GM12865 (cell line): ENCODE measurements around the gene PLEKHA6.

Experiments
- DNase-seq: peaks from one replicate; pipeline ENCODE4 v3.0.0; 2010; ENCODE audit warnings: low read depth
- H3K4me3 ChIP-seq: 2 replicates; pipeline ENCODE4 v1.5.1; 2011; ENCODE audit warnings: mild to moderate bottlenecking, low read depth, low read length, control low read depth
- CTCF ChIP-seq: IDR thresholded peaks from 2 replicates; pipeline ENCODE4 v1.5.1; 2011; ENCODE audit warnings: low read length, control low read depth, low read depth, inconsistent platforms; ENCODE audit not compliant: insufficient read depth; ENCODE audit errors: missing control alignments

PLEKHA6 gene

GRCh38 chr1:204383163-204383904 lies 23.6 kb upstream of the PLEKHA6 start:
- no peak overlapping the region for H3K4me3 ChIP-seq
- DNase-seq: no peak
- no peak for TF ChIP-seq CTCF

DNA sequence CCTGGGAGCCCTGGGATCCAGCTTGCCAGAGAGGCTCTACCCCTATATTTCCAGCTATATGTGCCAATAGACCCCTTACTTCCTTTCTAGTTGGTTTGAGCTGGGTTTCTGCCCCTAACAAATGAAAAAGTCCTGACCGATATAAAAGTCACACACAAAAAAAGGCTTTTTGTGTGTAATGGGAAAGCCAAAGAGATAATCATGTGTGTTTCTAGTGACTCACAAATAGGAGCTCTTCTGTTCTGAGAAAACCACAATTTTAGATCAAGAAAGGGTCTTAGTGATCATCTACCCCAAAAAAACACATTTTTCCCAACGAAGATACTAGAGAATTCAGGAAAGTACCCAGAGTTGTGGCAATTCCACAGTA lies 23.0 kb upstream of the PLEKHA6 start:
- no peak for TF ChIP-seq CTCF
- H3K4me3 ChIP-seq: no peak overlapping the region

GRCh38 chr1:204380293-204380831 lies 20.6 kb upstream of the PLEKHA6 start:
- DNase-seq: no peak
- no peak for TF ChIP-seq CTCF
- no peak overlapping the region for H3K4me3 ChIP-seq

More for the DNA sequence above, 23.0 kb upstream of the PLEKHA6 start:
- DNase-seq: no peak

- H3K4me3 ChIP-seq: peak overlapping the region; percentile 32; the same call in 1 of the 2 replicates
- peak; percentile 27 for DNase-seq
- TF ChIP-seq CTCF: no peak
Measured at GRCh38 chr1:204377800-204378668, 18.3 kb upstream of the PLEKHA6 start.

DNA sequence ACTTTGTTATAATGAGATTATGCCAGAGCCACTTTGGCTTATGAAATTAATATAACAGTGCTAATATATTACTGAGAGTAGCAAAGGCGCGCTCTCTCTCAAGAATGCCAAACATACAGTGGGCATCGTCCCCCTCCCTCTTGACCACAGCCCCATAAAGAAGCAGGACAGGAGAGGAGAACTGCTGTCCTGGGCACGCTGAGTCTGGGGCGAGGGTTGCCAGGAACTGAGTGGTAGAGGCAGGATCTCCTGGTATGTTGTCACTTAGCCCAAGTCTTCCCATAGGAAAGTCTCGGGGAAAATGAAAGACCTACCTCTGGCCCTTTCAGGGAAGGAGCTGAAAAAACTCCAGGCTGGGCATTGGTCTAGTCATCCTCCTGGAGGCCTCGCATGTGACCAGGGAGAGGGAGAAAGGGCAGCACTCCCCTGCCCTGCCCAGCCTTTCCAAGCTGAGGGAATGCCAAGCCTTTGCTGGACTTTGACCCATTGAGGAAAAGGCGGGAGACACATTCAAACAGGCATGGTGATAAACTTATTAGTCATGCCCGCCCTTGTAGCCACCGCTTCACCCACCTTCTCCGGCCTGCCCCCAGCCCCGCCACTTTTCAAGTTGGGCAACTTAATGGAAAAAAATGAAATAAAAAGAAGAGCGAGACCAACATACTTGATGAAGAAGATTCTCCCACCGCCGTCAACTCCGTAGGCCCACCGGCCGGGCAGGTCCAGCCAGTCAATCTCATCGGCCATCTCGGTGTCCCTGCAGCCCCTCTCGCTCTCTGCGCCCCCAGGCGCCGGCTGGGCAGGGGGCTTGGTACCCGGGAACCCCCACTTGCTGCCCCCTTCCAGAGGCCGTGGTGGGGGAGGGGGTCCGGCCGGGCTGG lies 17.4 kb upstream of the PLEKHA6 start:
- DNase-seq: no peak
- H3K4me3 ChIP-seq: no peak overlapping the region
- no peak for TF ChIP-seq CTCF

DNA sequence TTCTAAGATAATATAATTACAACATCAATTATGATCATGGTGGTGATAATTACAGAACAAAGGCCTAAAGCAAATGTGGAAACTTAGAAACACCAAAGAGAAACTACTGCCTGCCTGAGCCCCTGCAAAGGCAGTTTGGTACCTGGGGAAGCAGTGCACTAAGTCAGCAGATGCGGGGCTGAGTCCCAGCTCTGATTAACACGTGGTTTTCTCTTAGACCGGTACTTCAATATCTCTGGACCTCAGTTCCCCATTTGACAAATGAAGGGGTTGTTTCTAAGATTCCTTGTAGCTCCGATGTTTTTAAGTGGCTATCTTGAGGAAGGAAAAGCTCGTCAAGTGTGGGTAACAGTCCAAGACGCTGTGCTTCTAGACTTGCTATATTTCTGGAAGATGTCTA lies 16.7 kb upstream of the PLEKHA6 start:
- no peak overlapping the region for H3K4me3 ChIP-seq
- no peak for TF ChIP-seq CTCF
- no peak for DNase-seq
